Esophagus squamous epithelium (tissue), 5 donors: ENCODE measurements around the gene PSMG4. TPM values are rescaled to one million over a fixed set of nuclear protein-coding genes. Genes with fewer than 3 reads are reported as not detected.

ENCODE experiments used
- DNase-seq: peaks from one replicate; lab custom pipeline; 2025; lab: John Stamatoyannopoulos, UW
- H3K27ac ChIP-seq, 4 donors: fragments of 200-600 bp; sonication (generic); one replicate each; pipeline ENCODE4 v1.5.1; 2016 to 2019; ENCODE audit warnings: mild to moderate bottlenecking in 1 of 4
- H3K27me3 ChIP-seq, 4 donors: fragments of 200-600 bp; sonication (generic); 1 replicate in 3 of 4; 2 replicates in 1 of 4; pipeline versions ENCODE4 v1.5.1 to v1.6.0; 2017 to 2021; ENCODE audit warnings: antibody characterized with exemption in 1 of 4
- H3K36me3 ChIP-seq, 3 donors: fragments of 200-600 bp; sonication (generic); one replicate each; pipeline ENCODE4 v1.5.1; 2016 to 2019
- H3K4me1 ChIP-seq, 3 donors: fragments of 200-600 bp; sonication (generic); one replicate each; pipeline ENCODE4 v1.5.1; 2017 to 2019
- H3K4me3 ChIP-seq, 4 donors: fragments of 200-600 bp; sonication (generic); 1 replicate in 3 of 4; 2 replicates in 1 of 4; pipeline ENCODE4 v1.5.1; 2016 to 2019; ENCODE audit warnings: mild to moderate bottlenecking in 2 of 4, moderate library complexity in 1 of 4
- H3K9me3 ChIP-seq, 3 donors: fragments of 200-600 bp; sonication (generic); one replicate each; pipeline ENCODE4 v1.5.1; 2016 to 2019
- CTCF ChIP-seq, 6 experiments: fragments of 450-650 bp in 4 of 6; fragments of 200-600 bp in 2 of 6; sonication (generic) in 2 of 6; IDR thresholded peaks; one replicate each; pipeline ENCODE4 v1.5.1; 2016 to 2019; ENCODE audit warnings: antibody characterized with exemption in 6 of 6, mild to moderate bottlenecking in 4 of 6, moderate library complexity in 4 of 6
- POLR2A ChIP-seq, 4 donors: fragments of 450-650 bp; IDR thresholded peaks; one replicate each; pipeline ENCODE4 v1.6.1; 2017; ENCODE audit warnings: antibody characterized with exemption in 4 of 4, mild to moderate bottlenecking in 4 of 4, moderate library complexity in 3 of 4
- WGBS, 2 donors: methylation state at CpG; one replicate each; pipeline ENCODE4 v1.1.5; 2018; 5-methylcytosine and 5-hydroxymethylcytosine counted together
- intact Hi-C: fragments of 100-400 bp; cut with DNase I; formaldehyde crosslinking; loops from one replicate; pipeline ENCODE4 v1.15.0; 2022
- total RNA-seq, 4 donors: library from RNA; depleted of rRNA; stranded (reverse); fragments of >200 nt; gene quantifications; one replicate each; pipeline ENCODE4 v1.1.0, GENCODE V29; 2016
- donor health status: DM: yes; HTN: yes; CAD: no.

Gene PSMG4
- total RNA-seq, 4 donors from 2014 or later: 9.4 to 36.0 (median 14.9) TPM

GRCh38 chr6:3297909-3298308, 39.2 kb downstream of the PSMG4 start:
- intact Hi-C loops: no loop called here
- Histone ChIP-seq H3K27ac (no peak overlapping the region), H3K4me1 (no peaks in the 10 kb centered on the region), H3K36me3 (peaks cover 0 to 68% (median 0%) of the 10 kb centered on the region in 3 donors), H3K4me3 (no peak overlapping the region), H3K27me3 (no peaks in the 10 kb centered on the region), H3K9me3 (no peaks in the 10 kb centered on the region)
- WGBS, 2 donors: 64 to 82% methylated on average over 6 to 11 of the region's 11 CpGs
- TF ChIP-seq POLR2A (IDR thresholded peaks at IDR 0.05) (no peak), CTCF (IDR thresholded peaks at IDR 0.05) (no peak)
- no peak for DNase-seq

GRCh38 chr6:3299221-3299620, 40.5 kb downstream of the PSMG4 start:
- TF ChIP-seq CTCF (IDR thresholded peaks at IDR 0.05): no peak
- no peak for TF ChIP-seq POLR2A (IDR thresholded peaks at IDR 0.05)
- intact Hi-C loops: no loop called here
- H3K4me1 ChIP-seq: no peaks in the 10 kb centered on the region
- no peaks in the 10 kb centered on the region for H3K9me3 ChIP-seq
- H3K27me3 ChIP-seq: no peaks in the 10 kb centered on the region
- H3K4me3 ChIP-seq: no peak overlapping the region
- 88 to 92% methylated on average over 10 of the region's 10 CpGs for WGBS, 2 donors
- no peak for DNase-seq
- no peak overlapping the region for H3K27ac ChIP-seq
- peaks cover 0 to 55% (median 0%) of the 10 kb centered on the region in 3 donors for H3K36me3 ChIP-seq

- Histone ChIP-seq H3K4me3 (no peak overlapping the region), H3K27ac (no peak overlapping the region), H3K4me1 (no peaks in the 10 kb centered on the region), H3K36me3 (peaks cover 0 to 54% (median 3%) of the 10 kb centered on the region in 3 donors), H3K27me3 (no peaks in the 10 kb centered on the region), H3K9me3 (no peaks in the 10 kb centered on the region)
- TF ChIP-seq CTCF (IDR thresholded peaks at IDR 0.05) (no peak), POLR2A (IDR thresholded peaks at IDR 0.05) (no peak)
- WGBS, 2 donors: 92 to 96% methylated on average over 7 to 8 of the region's 8 CpGs
- no peak for DNase-seq
- intact Hi-C loops: no loop called here
Measured at GRCh38 chr6:3301506-3301905, 42.8 kb downstream of the PSMG4 start.

- Histone ChIP-seq H3K27ac (no peak overlapping the region), H3K4me3 (no peak overlapping the region), H3K27me3 (no peaks in the 10 kb centered on the region), H3K9me3 (no peaks in the 10 kb centered on the region), H3K4me1 (no peaks in the 10 kb centered on the region), H3K36me3 (peaks cover 0 to 56% (median 12%) of the 10 kb centered on the region in 3 donors)
- intact Hi-C loops: no loop called here
- TF ChIP-seq CTCF (IDR thresholded peaks at IDR 0.05) (no peak), POLR2A (IDR thresholded peaks at IDR 0.05) (no peak)
- 89 to 97% methylated on average over 2 to 3 of the region's 3 CpGs for WGBS, 2 donors
- DNase-seq: no peak
Measured at GRCh38 chr6:3303795-3304411, 45.2 kb downstream of the PSMG4 start.

- WGBS, 2 donors: 89 to 91% methylated on average over 9 to 13 of the region's 16 CpGs
- H3K9me3 ChIP-seq: no peaks in the 10 kb centered on the region
- peaks cover 0 to under 1% (median 0%) of the 10 kb centered on the region in 3 donors for H3K4me1 ChIP-seq
- H3K4me3 ChIP-seq: no peak overlapping the region
- DNase-seq: no peak
- H3K27ac ChIP-seq: no peak overlapping the region
- peaks cover 0 to 56% (median 12%) of the 10 kb centered on the region in 3 donors for H3K36me3 ChIP-seq
- no peak for TF ChIP-seq POLR2A (IDR thresholded peaks at IDR 0.05)
- no peak for TF ChIP-seq CTCF (IDR thresholded peaks at IDR 0.05)
- no peaks in the 10 kb centered on the region for H3K27me3 ChIP-seq
- intact Hi-C loops: no loop called here
Measured at GRCh38 chr6:3304500-3305215, 45.9 kb downstream of the PSMG4 start.
